Loucy (cell line): ENCODE data around the gene MIER2.

Experiments used
- CTCF ChIP-seq: fragments of 200-600 bp; sonication (generic); conservative IDR thresholded peaks from 2 replicates; pipeline ENCODE4 v1.5.1; 2014; ENCODE audit warnings: mild to moderate bottlenecking, antibody characterized with exemption, low read length
- EZH2phosphoT487 ChIP-seq: fragments of 200-600 bp; IDR thresholded peaks from 2 replicates; pipeline ENCODE4 v1.6.1; 2018; ENCODE audit warnings: antibody characterized with exemption, mild to moderate bottlenecking, moderate library complexity, borderline replicate concordance

- TF ChIP-seq CTCF: no peak
- no peak for TF ChIP-seq EZH2phosphoT487
Observed at GRCh38 chr19:372306-372890, 27.8 kb upstream of the MIER2 start.
